GM21825 (cell line): ENCODE results near the gene TTLL5.

Experiments used
- ATAC-seq: cut with Tn5 transposase; IDR thresholded peaks from one replicate; pipeline ENCODE4 v1.9.1; 2021; ENCODE audit warnings: mild to moderate bottlenecking, moderate library complexity; ENCODE audit not compliant: unreplicated experiment

TTLL5 gene

DNA sequence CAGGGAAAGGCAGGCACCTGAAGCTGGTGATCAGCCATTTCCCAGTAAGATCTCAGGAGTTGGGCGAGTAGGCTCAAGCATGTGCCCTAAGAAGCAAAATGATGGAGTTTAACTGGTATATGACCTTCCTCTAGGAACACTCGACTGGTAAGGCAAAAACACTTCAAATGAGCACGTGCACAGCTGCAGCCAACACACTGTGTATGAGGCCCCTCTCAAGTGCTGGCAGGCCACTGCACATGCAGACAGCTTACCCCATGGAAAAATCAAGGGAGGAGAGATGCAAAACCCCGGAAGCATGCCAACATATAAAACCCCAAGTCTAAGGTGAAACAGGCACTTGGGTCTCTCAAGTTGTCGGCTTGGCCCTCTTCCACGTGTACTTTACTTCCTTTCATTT is 39.2 kb downstream of the TTLL5 start:
- ATAC-seq: no peak

DNA sequence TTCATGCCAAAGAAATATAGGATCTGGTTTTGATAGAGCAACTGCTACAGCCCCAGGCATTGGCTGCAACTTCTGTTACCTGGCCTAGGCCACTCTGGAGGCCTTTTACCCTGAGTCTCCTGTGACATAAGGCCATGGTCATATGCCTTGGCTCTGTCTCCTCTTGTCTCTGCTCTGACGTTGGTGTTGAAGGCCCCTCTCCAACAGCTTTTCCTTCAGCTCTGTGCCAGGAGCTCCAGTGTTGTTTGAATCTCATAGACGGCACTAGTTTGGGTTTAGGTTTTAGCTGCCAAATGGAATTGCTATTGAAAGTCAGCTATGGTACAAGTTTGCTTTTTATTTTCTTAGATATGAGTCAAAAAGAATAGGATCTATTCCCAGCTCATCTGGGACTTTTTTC is 41.1 kb downstream of the TTLL5 start:
- ATAC-seq: no peak

- no peak for ATAC-seq
These were observed 41.7 kb downstream of the TTLL5 start for GRCh38 chr14:75702616-75703261.

- ATAC-seq: no peak
These were observed 42.4 kb downstream of the TTLL5 start for GRCh38 chr14:75703467-75703866.

- no peak for ATAC-seq
These were observed 44.0 kb downstream of the TTLL5 start for GRCh38 chr14:75705014-75705413.

DNA sequence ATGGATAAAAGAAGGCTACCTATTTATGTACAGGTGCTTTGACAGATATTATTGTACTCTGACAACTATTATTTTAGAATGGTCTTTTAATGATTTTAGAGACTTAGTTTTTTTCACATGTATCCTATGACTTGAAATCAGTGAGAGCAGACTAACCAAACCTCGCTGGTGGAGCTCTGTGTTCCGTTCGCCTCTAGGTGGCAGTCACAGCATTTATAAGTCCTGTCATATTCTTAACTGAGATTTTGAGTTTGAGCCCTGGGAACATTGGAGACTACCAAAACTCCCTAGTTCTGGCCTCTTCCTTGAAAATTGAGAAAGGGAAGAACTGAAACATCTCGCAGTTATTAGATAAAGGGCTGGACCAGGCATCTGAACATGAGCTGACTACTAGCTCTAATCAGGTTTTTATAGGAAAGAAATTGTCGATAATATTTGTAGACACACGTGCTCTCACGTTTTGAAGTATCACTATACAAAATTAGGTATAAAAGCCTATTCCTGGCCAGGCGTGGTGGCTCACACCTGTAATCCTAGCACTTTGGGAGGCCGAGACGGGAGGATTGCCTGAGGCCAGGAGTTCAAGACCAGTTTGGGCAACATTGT is 48.3 kb downstream of the TTLL5 start:
- ATAC-seq: no peak

DNA sequence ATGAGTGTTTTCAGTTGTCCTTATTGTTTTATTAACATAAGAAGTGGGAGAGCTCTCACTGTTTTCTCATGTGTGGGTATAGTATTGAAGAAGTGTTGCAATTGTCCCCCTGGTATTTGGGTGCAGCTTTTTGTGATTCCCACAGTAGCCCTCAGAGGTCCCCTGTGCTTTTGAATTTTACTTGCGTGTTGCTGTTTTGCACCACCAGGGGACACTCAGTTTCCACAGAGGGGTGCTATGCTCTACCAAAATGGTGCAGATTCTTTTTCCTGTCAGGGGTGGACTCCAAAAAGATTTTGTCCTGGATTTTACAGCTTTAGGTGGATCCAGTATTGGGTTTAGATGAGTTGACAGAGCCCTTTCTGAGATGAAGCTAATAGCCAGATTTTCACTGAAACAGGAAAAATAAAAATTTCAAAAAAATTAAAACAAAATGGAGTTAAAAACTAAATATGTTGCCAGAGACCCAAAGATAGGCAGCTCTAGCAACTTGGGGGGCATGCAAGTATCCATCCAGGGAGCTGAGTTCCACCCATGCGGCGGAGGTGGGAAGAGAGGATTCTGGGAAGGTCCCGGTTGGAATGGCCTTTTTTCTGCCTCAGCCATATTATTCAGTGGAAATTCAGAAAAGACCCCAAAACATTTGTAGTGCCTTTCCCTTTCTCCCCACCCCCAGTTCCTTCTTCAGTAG is 50.2 kb downstream of the TTLL5 start:
- no peak for ATAC-seq

DNA sequence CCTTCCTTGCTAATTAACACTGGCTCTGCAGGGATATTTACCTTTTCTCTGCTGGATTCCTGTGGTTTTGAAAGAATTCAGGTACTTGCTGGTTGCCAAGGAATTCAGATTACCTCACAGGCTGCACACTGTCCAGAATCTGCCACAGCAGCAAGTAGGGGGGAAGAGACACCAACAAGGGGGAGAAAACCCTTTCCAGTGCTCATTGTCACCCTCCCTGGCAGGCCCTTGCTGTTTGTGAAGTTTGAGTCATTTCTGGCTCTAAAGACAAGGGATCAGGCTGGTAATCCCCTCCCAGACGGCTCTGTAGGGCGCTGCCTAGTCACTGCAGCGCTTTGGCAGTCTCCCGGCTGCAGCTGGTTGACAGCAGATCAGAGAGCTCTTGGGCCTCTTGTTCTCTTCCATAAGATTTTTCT is 50.8 kb downstream of the TTLL5 start:
- ATAC-seq: peak; percentile 47

DNA sequence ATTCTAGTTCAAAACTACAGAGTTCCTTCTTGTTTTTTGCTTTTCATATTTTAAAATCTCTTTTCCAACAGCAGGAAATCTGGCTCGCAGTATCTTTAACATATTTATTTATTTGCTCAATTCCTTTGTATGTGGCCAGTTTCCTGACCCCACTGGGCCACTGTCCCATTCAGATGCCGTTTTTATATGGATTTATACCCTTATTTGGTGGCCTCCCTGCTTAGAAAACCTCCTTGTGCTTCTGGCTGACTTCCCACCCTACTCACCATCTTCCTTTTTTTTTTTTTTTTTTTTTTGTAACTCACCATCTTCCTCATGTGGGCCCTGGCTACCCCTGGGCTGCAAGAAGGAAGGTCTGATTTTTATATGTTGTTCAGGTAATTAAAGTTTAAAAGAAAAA is 53.9 kb downstream of the TTLL5 start:
- ATAC-seq: no peak

- ATAC-seq: no peak
These were observed 55.1 kb downstream of the TTLL5 start for GRCh38 chr14:75715926-75716780.

GRCh38 chr14:75717729-75718128 is 56.7 kb downstream of the TTLL5 start:
- no peak for ATAC-seq

DNA sequence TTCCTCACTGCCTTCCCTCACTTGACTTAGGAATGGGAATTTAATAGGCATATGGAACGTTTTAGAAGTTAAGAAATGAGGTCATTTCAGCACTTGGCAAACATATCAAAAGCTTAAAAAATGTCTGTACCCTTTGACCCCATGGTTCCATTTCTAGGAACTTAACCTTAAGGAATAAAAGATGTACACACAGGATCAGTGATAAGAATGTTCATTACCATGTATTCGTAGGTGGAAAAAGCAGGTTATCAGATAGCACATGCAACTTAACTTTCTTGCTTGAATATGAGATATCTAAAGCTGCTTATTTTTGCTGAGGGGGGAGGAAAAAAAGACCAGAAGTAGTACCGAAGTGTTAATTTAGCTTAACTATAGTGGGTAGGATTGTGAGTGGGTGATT is 57.2 kb downstream of the TTLL5 start:
- no peak for ATAC-seq

DNA sequence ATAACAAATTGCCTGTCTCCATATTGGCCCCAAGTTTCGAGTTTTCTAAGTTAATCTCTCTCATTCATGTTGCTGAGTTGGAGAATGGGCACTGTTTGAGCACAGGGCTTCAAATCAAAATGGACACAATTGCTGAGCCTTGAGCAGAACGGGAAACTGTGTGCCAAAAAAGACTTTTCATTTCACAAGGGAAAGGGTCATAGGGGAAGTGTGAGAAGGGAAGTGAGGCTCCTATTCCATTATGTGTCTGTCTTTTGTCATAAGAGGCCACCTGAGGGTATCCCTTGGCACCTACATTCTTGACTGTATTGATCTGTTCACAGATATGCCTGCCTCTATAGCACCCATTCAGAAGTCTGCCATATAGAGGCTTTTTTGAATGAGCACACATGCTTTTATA is 59.1 kb downstream of the TTLL5 start:
- no peak for ATAC-seq

GRCh38 chr14:75720842-75721498 is 59.9 kb downstream of the TTLL5 start:
- ATAC-seq: no peak

DNA sequence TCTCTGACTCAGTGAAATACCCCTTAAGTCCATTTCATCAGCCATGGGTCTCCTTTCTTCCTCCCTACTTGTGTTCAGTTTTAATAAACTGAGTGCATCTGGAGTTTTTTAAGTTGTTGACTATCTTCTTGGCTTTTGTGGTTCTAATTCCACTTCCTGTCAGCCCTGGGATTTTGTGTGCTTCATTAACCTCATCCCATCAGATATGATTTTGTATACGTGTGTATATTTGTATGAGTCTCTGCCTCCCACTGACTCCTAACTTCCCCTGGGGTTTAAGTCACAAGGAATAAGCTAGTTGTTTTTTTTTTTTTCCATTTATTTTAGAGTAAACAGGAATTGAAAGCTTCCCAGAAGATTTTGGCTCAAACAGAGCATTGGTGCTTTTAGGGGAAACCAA is 62.7 kb downstream of the TTLL5 start:
- ATAC-seq: no peak

GRCh38 chr14:75724414-75725204 is 63.6 kb downstream of the TTLL5 start:
- no peak for ATAC-seq

- ATAC-seq: no peak
These were observed 64.4 kb downstream of the TTLL5 start for GRCh38 chr14:75725481-75725880.

DNA sequence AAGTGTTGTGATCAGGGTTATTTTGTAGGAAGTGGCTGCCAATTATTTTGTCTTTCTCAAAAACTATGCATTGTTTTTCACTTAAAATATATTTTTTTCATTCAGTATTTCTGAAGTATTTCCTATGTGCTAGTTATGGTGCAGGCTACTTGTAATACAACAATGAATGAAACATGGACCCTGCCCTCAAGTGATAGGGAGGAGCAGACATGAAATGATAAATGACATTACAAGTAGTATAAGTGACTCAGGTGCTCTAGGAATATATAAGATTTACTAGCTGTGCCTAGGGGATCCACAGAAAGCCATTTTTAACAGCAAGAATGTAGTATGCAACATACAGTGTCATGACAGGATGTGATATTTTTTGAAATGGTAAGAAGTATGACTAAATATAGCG is 65.3 kb downstream of the TTLL5 start:
- ATAC-seq: no peak

- ATAC-seq: no peak
These were observed 66.1 kb downstream of the TTLL5 start for GRCh38 chr14:75727124-75727523.

DNA sequence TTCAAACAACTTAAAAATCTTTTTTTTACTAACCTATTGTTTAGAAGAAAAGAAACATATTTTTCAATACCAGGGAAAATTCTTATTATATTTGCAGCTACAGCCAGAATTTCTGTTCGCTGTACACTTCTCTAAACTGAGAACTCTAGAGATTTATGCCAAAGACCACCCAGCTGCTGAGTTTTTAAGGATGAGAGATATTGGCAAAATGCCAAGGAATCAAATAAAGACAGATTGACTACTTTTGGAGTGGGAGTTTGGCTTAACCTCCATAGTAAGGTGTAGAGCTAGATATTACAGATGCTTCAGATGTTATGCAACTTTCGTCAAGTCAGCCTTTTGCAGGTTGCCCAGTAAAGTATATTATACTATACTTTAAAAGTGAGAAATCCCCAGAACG is 71.8 kb downstream of the TTLL5 start:
- ATAC-seq: no peak
